ENCODE measurements around the gene THPO.

DNA sequence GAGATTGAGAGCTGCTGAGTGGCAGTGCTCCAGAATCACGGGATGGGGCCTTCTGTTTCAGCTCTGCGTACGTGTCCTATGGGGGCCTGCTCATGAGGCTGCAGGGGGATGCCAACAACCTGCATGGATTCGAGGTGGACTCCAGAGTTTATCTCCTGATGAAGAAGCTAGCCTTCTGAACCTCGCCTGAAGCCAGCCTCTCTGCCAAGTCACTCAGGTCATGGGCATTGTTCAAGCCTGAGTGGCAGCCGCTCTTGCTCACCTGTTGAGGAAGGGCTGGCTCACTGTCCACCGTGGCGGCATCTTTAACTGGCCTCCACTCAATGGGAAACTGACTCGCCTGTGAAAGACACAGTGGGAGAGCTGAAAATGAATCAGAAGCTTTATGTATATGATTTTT is 9.9 kb downstream of the THPO start:
- no peak for TF ChIP-seq CTBP1 (IDR thresholded peaks at IDR 0.05; ENCODE audit: borderline replicate concordance)
- no peak for TF ChIP-seq ZNF384 (IDR thresholded peaks at IDR 0.05)
- TF ChIP-seq BHLHE40 (IDR thresholded peaks at IDR 0.05; ENCODE audit: borderline replicate concordance) = no peak
- no peak for TF ChIP-seq L3MBTL2 (conservative IDR thresholded peaks at IDR 0.05)
- TF ChIP-seq NFRKB (IDR thresholded peaks at IDR 0.05) = no peak
- no peak for TF ChIP-seq SUZ12 (IDR thresholded peaks at IDR 0.05)
- TF ChIP-seq FOXM1 (IDR thresholded peaks at IDR 0.05; ENCODE audit: borderline replicate concordance) = no peak
- TF ChIP-seq ARNT (IDR thresholded peaks at IDR 0.05) = no peak
- TF ChIP-seq PKNOX1 (IDR thresholded peaks at IDR 0.05) = no peak
- TF ChIP-seq ELF4 (IDR thresholded peaks at IDR 0.05) = no peak
- no peak for TF ChIP-seq TARDBP (IDR thresholded peaks at IDR 0.05)
